ENCODE data around the gene DUSP12.

GRCh38 chr1:161722406-161722805 is 27.2 kb upstream of the DUSP12 start:
- TF ChIP-seq ELF4 (CRISPR knock-in tag; IDR thresholded peaks at IDR 0.05; ENCODE audit: low read depth), result no peak
- TF ChIP-seq ZBTB21 (CRISPR knock-in tag; IDR thresholded peaks at IDR 0.05; ENCODE audit: borderline replicate concordance), result no peak
- TF ChIP-seq CTCF (IDR thresholded peaks at IDR 0.05), result no peak
